ENCODE results near the gene NUAK2. TPM values are rescaled to one million over a fixed set of nuclear protein-coding genes. Genes with fewer than 3 reads are reported as not detected.

The NUAK2 gene
- total and polyA plus RNA-seq, 2 of the 8 experiments (the other 6 are each of a cell fraction or from before 2014, with no cell fraction given), result 9.4 to 12.9 TPM

GRCh38 chr1:205259998-205260397, 61.5 kb downstream of the NUAK2 start (continued):
- TF ChIP-seq SIN3A (conservative IDR thresholded peaks at IDR 0.05 in 1 of 2, IDR thresholded peaks at IDR 0.05 in 1 of 2; ENCODE audit: low read depth in 1 of 2, low read length in 2 of 2), result no peak
- no peak for TF ChIP-seq RBBP5 (IDR thresholded peaks at IDR 0.05; ENCODE audit: borderline replicate concordance, low read depth, low read length)
- no peak for TF ChIP-seq BRCA1 (IDR thresholded peaks at IDR 0.05; ENCODE audit: low read depth, low read length)
- TF ChIP-seq SRF (IDR thresholded peaks at IDR 0.05; ENCODE audit: low read depth, low read length), result no peak
- no peak for TF ChIP-seq RNF2 (IDR thresholded peaks at IDR 0.05; ENCODE audit: borderline replicate concordance, low read depth, low read length, missing control alignments, poor library complexity, severe bottlenecking)
